LHCN-M2 (cell line): Measurements from ENCODE around the gene TTC28. TPM values are rescaled to one million over a fixed set of nuclear protein-coding genes. Genes with fewer than 3 reads are reported as not detected.
A peak's percentile ranks its signal among the peaks of the same experiment; 100 is the strongest.

Source experiments
- DNase-seq: peaks from one replicate; pipeline ENCODE4 v3.0.0-alpha.2; 2012; ENCODE audit warnings: low read depth
- total RNA-seq: library from RNA; depleted of rRNA; stranded (reverse); fragments of >200 nt; gene quantifications from 2 replicates; pipeline ENCODE4 v1.2.3, GENCODE V29; 2014

TTC28 gene
- total RNA-seq, 1 experiment from 2014 or later: 7.1 TPM

GRCh38 chr22:27992294-27993165, 687.1 kb downstream of the TTC28 start:
- DNase-seq: no peak

GRCh38 chr22:27991586-27992293, 687.9 kb downstream of the TTC28 start:
- DNase-seq: no peak

- peak; percentile 20 for DNase-seq
Observed at GRCh38 chr22:27990879-27991278, 688.8 kb downstream of the TTC28 start.

GRCh38 chr22:27990451-27990840, 689.2 kb downstream of the TTC28 start:
- DNase-seq: no peak

- no peak for DNase-seq
Observed at GRCh38 chr22:27989758-27990450, 689.7 kb downstream of the TTC28 start.

GRCh38 chr22:27988704-27989103, 690.9 kb downstream of the TTC28 start:
- DNase-seq: no peak

- DNase-seq: peak; percentile 59
Observed at GRCh38 chr22:27987557-27987956, 692.1 kb downstream of the TTC28 start.

GRCh38 chr22:27986937-27987336, 692.7 kb downstream of the TTC28 start:
- no peak for DNase-seq

GRCh38 chr22:27986459-27986858, 693.2 kb downstream of the TTC28 start:
- no peak for DNase-seq

- no peak for DNase-seq
Observed at GRCh38 chr22:27985323-27986275, 694.0 kb downstream of the TTC28 start.

GRCh38 chr22:27984723-27985122, 694.9 kb downstream of the TTC28 start:
- DNase-seq: no peak

- no peak for DNase-seq
Observed at GRCh38 chr22:27984001-27984695, 695.5 kb downstream of the TTC28 start.

- DNase-seq: no peak
Observed at GRCh38 chr22:27983361-27983791, 696.3 kb downstream of the TTC28 start.

GRCh38 chr22:27982630-27983180, 696.9 kb downstream of the TTC28 start:
- DNase-seq: no peak

- DNase-seq: no peak
Observed at GRCh38 chr22:27982106-27982505, 697.5 kb downstream of the TTC28 start.

- DNase-seq: no peak
Observed at GRCh38 chr22:27980424-27981148, 699.1 kb downstream of the TTC28 start.

- DNase-seq: no peak
Observed at GRCh38 chr22:27978802-27979201, 700.8 kb downstream of the TTC28 start.

- DNase-seq: no peak
Observed at GRCh38 chr22:27978317-27978716, 701.3 kb downstream of the TTC28 start.

- DNase-seq: no peak
Observed at GRCh38 chr22:27976586-27976985, 703.1 kb downstream of the TTC28 start.
